Fibroblast of upper back skin (primary cell): ENCODE measurements around the gene LARP1.

ENCODE experiments used
- DNase-seq: peaks from one replicate; pipeline ENCODE4 v3.0.0-alpha.2; 2013

The LARP1 gene

DNA sequence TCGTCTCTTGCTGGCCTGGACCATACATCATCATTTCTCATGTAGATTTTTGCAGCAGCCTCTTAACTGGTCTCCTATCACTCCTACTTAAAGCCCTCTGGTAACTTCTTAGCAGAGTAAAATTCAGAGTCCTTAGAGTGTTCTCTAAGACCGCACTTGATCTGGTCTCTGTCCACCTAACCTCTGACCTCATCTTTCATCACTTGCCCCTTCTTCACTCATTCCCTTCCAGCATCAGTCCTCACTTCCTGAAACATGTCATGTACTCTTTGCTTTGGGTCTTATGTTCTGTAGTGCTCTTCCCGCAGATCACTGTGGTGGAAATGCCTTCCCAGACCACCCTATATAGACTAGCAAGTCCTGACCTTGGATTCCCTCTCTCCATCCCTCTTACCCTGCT, 9.8 kb downstream of the LARP1 start:
- no peak for DNase-seq

DNA sequence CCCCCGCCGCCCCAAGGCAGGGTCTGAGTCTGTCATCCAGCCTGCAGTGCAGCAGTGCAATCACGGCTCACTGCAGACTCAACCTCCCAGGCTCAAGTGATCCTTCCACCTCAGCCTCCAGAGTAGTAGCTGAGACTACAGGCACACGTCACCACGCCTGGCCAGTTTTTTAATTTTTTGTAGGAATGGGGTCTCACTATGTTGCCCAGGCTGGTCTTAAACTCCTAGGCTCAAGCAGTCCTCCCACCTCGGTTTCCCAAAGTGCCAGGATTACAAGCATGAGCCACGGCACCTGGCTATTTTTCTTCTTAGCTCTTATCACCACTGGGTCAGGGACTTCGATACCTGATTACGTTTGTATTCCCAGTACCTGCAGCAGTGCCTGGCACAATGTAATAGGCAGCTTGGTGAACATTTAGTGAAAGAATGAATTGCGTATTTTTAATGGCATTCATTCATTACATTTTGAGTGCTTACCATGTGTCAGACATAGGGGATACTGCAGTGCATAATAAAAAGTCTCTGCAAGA, 10.3 kb downstream of the LARP1 start:
- no peak for DNase-seq

DNA sequence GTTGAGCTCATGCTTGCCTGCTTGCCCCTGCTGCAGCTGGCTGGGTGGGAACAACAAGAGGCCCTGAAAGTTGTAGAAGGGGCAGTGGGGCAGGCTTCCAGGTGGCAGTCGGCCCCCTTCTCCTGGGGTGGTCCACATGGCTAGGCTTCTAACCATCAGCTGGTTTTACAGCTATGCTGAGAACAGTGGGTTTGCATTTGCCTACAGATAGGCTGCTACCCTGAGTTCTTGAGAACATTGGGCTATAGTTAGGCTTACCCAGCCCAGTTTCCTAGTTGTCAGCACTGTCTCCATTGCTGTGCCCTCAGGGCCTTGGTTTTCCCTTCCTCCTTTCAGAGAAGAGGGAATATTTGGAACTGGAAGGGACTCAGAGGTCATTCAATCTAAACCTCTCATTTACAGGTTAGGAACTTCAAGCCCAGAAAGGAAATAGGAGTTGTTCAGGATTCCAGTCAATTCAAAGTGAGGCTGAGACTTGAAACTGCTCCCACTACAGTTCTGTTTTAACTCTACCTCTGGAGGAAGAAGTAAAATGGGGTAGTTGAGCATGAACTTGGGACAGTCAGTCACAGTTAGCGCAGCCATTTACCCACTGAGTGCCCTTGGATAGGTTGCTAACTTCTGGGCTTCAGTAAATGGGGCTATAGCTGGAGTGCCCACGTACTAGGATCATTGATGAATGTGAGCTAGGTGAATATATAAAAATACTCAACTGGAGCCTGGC, 11.5 kb downstream of the LARP1 start:
- no peak for DNase-seq

DNA sequence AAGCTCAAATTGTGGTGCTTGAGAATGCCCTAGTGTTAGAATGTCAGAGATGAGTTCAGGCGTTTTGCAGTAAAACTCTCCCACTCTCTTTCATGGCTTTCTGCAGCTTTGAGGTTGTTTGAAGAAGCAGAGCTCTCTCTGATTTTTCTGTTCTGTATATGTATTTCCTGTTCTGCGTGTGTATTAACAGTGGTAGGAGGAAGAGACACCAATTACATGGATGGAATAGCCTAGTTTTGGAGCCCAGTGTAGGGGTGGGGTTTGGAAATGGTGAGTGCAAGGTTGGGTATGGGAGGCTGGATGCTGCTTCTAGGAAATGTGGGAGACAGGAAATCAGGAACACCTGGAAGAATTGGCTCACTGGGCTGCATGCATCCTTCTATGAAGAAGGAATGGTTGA, 12.4 kb downstream of the LARP1 start:
- peak; percentile 26 for DNase-seq

DNA sequence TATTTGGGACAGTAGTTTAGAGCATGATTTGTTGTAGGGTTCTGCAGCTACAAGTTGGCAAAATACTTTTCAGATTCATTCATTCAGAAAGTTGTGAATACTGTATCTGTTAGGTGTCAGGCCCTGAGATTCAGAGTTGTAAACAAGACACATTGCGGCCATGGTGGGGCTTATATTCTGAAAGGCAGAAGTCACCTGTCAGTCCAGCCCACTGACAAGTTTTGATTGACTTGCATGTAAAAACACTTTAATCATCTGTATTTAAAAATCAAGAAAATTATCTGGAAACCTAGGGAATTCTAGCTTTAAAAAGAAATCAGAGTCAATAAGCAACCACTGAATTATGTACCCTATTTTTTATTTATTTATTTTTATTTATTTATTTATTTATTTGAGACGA, 13.0 kb downstream of the LARP1 start:
- DNase-seq = no peak

DNA sequence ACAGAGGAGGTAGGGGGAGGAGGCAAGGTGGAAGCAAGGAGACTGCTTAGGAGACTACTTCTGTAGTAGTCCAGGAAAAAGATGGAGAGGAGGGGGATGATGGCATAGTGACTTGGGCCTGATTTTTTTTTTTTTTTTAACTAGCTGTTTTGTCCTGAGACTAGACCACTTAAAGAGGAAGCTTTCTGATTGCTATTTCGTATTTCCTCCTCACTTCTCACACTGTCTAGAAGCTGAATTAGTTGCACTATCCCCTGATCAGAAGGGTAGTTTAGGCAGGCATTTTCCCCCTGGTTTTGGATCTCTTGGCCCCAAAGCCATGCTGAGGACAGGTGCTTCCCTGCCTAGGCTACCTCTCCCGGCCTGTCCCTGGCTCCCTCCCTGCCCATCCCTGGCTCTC, 14.9 kb downstream of the LARP1 start:
- no peak for DNase-seq

DNA sequence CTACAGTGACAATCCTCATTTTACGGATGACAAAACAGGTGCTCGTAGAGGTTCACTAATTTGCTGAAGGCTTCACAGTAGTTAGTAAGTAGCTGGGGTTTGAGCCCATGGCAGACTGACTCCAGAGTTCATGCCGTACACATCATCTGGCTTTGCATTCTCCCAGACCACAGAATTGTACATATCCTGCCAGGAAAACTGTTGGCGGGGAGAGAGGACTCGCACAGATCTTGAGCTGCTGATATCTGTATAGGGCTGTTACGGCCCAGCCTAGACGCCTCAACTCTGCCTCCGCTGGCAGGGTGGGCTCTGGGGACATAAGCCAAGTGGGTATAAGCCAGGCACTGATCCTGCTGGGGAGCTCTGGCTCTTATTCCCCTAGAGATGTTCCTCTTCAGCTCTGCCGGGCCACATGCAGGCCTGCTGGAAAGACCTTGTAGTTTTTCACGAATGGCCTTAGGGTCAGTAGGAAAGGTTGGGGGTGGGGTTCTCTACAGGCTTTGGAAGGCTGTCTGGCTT, 16.3 kb downstream of the LARP1 start:
- peak; percentile 93 for DNase-seq

DNA sequence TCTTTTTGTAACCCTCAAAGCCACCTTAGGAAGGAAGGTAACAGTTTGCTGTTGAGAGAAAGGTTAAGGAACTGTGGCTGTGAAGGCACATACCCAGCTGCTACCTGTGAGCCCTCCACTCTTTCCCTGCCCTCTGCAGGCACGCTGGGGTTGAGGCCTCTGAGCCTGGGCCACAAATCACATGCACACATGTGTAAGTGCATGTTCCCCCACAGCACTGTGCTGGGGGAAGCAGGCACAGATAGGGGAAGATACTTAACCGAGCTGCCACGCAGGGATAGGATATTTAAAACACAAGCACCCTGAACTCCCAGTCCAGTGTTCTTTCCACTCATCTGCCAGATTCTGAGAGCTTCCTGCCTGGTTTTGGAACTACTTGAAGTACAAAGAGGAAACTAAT, 18.1 kb downstream of the LARP1 start:
- DNase-seq = no peak

DNA sequence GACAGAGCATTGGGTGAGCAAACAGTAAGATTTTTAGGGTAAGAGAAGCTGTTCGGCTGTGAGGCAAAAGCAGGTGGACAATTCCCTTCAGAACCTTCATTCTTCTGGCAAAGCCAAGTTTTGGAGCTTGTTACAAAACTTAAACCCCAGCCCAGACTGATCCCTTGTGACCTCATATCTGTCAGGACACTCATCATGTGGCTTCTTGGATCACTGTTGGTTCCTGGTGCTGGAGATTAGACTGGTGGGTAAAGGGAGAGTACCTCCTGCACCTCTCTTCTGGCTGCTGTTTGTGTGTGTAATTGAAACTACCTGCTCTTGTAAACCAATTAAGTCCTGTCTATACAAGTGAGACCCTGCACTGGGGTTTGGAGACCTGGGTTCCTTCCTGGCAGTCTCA, 21.0 kb downstream of the LARP1 start:
- DNase-seq = no peak

DNA sequence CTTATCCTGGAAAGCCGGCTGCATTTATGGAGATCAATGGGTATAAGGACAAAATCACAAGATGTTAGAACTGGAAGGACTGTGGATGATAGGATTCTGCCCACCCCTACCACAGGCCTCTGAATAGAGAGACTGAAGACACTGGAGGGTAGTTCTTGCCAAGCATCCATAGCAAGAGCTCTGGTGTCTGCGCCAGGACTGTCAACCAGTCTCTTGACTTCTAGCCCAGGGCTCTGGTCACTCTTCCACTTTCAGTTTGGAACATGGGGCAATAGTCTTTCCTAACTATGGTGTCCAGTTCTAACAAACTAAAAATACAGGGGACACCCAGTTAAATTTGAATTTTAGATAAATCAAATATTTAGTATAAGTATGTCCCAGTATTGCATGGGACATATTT, 23.4 kb downstream of the LARP1 start:
- DNase-seq = no peak

DNA sequence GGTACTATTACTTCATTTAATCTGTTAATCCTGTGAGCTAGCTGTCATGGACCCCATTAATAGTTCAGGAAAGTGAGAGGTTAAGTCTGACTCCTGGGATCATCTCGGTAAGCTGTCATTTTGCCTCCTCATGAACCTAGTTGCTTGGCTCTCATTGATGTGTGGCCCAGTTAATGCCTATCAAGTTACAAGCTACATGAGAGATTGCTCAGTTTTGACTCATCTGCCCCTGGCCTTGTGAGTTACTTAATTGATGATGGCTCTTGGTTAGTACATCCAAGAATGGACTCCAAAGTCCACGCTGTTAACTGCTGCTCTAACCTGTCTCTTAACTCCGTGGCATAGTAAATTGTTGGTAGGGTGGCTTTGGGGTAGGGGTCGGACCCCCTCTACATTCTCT, 23.9 kb downstream of the LARP1 start:
- peak; percentile 82 for DNase-seq

DNA sequence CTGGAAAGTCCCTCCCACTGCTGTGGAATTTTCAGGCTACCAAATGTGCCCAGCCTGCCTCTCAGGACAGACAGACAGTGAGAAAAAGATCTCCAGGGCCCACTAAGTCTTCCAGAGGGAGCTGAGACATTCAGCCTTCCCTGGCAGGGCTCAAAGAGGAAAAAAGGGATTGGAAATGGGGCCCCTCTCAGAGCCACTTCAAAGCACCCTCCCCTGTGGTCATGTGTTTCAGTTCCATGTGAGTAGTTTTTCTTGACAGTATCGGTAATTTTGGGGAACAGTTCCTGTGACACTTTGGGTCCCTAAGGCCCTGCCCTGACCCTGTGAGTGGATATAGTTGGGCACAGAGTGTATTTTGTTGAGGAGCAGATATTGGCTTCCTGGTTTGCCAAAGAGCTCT, 25.0 kb downstream of the LARP1 start:
- DNase-seq = no peak

DNA sequence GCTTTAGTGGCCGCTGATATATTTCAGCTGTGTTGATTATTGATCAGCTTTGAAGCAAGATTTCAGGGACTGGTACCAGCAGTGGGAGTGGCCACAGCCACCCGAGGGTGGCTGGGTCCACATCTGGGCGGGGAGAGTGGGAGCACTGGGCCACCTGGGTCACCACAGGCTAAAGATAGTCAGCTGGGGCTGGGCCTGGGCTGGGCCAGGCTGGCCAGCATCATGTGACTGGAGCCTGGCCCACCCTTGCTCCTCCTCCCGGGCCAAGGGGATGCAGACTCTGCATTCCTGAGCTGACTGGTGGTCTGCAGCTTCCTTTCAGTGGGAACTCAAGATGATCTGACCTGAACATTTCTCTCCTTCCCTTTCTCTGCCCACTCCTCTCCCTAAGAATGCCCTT, 27.1 kb downstream of the LARP1 start:
- DNase-seq = no peak

DNA sequence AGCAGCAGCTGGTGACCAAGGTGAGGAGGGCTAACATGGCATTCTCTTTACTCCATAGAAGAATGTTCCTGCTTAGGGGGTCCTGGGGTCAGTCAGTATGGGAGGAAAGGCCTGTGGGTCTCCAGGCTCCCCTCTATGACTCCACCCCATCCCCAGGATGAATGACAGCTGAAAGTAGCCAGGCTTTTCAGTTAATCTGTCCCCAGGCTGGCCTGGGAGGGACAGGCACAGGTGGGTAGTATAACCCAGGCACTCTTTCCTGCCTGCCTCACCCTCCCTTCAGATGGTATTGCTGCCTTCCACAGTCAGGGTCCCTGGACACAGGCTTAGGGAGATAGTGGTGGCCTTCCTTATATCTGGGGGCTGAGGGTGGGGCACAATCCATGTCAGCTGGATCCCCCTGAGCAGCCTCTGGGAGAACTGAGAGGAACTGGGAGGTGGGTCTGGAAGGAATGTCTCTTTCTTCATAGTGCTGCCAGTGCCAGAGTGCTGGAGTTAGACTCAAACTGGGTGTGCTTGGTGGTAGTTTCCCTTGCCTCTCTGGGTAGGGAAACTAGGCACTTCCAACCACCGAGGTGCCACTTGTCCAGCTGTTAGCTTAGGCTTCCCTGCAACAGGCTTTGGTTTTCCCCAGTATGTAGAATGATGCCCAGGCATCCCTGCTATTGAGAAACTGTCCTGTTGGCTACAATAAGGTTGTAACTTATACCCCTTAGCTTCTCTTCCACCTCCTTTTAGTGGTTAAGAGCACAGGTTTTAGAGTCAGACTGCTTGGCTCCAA, 27.8 kb downstream of the LARP1 start:
- no peak for DNase-seq

DNA sequence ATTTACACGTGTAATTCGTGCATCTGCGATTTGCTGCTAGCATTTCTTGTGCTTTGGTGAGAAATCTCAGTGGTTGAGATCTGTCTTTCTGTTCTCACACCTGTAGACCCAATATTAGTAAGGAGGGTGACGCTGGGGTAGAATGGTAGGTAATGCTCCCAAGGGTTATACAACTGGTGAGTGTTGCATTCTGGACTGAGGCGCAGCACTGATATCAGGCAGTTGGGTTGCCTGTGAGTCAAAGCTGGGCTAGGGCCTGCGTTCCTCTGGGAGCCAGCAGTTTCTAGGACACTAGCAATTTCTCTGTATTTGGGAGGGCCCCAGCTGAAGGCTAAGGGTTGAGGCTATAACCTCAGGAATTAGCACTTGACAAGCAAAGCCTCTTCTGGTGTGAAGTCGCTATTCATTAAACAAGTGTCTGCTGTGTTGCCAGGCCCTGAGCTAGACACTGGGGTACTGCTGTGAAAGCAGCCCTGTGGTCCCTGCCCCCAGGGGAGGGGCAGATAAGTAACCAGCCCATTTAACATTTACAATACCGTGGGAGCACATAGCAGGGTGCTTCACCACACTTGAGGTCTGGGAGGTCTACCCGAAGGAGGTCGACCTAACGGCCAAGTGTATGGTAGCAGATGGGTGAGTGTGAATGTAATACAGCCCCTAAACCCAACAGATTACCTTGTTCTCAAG, 28.7 kb downstream of the LARP1 start:
- DNase-seq = no peak

DNA sequence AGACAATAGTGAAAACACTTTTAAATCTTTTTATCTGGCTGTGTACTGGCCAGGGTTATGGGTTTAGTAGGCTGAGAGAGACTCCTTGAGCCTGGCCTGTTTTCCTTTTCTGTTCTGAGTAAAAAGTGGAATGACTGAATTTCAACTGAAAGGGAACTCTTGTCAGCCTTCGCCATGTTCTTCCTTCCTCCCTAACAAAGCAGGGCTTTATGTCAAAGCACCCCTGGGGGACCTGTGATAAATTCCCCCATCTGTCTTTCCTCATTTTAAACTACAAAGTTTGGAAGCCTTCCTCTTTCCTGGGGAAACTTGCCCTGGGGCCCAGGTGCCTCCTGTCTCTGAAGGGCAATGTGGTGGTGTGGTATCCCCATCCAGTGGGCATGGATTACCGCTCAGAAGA, 29.7 kb downstream of the LARP1 start:
- DNase-seq = no peak

DNA sequence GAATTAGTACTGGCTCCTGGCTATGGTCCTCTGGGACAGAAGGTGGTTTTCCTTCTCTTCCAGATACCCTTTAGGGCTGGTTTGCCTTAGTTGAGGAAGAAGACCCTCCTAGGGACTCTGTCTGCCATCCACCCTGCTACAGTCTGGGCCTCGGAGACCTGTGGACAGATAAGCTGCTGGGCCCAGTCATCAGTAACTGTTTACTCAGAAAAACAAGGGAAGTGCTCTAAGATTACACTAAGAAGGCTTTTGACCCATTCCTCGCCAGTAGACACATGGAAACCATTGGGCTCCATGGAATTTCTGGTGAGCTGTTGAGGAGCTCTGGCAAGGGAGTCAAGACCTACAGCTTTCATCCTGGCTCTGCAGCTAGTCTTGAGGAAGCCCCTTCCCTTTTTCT, 31.2 kb downstream of the LARP1 start:
- no peak for DNase-seq

DNA sequence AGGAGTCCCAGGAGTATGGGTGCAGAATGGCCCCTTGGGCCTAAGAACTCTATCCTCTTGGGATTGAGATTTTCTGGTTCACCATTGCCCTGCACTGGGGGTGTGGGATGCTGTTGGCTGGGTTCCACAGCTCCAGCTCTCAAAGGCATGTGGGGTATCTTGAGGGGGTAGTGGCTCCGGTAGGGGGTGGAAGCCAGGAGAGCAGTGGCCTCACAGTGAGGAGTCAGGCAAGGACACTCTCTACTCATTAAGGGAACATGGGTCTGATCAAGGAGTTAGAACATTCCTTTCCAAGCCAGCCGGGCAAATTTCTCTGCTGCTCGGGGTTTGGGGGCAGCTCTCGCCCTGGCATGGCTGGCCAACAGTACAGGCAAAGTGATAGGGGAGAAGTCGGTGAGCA, 33.0 kb downstream of the LARP1 start:
- DNase-seq = no peak

DNA sequence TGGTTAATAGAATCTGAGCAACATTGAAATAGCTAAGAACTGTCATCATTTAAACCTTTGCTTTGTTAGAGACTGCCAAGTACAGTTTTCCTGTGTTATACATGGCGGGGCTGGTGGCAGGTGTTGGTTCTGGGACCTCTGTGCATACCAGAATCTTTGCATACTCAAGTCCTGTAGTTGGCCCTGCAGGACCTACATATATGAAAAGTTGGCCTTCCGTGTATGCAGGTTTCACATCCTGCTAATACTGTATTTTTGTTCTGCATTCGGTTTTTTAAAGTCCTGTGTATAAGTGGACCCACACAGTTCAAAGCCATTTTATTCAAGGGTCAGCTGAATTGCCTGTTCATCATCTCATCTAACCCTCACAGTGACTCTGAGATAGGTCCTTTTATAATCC, 36.4 kb downstream of the LARP1 start:
- DNase-seq = no peak

DNA sequence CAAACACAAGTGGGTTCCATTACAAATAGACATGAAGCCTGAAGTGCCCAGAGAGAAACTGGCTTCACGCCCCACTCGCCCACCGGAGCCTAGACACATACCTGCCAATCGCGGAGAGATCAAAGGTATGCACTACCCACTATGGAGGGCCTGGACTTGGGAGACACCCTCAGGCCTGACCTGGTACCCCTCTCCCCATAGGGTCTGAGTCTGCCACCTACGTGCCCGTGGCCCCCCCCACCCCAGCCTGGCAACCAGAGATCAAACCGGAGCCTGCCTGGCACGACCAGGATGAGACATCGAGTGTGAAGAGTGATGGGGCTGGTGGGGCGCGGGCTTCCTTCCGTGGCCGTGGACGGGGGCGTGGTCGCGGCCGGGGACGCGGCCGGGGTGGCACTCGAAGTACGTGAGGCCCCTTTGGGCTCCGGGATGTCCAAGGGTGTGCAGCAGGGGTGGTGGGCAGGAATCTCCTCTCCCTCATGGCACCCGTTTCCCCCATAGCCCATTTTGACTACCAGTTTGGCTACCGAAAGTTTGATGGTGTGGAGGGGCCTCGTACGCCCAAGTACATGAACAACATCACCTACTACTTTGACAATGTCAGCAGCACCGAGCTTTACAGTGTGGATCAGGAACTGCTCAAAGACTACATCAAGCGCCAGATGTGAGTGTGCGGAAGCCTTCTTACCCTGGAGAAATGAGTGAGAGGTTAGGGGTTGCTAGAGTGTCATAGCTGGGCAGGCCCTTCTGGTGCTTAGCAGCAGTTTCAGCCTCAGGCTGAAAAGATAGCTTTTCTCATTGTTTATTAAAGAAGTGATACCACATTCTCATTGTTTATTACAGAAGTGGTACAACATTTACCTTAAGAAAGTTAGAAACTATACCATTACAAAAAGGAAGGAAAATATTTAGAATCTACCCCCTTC, 38.7 kb downstream of the LARP1 start:
- no peak for DNase-seq

DNA sequence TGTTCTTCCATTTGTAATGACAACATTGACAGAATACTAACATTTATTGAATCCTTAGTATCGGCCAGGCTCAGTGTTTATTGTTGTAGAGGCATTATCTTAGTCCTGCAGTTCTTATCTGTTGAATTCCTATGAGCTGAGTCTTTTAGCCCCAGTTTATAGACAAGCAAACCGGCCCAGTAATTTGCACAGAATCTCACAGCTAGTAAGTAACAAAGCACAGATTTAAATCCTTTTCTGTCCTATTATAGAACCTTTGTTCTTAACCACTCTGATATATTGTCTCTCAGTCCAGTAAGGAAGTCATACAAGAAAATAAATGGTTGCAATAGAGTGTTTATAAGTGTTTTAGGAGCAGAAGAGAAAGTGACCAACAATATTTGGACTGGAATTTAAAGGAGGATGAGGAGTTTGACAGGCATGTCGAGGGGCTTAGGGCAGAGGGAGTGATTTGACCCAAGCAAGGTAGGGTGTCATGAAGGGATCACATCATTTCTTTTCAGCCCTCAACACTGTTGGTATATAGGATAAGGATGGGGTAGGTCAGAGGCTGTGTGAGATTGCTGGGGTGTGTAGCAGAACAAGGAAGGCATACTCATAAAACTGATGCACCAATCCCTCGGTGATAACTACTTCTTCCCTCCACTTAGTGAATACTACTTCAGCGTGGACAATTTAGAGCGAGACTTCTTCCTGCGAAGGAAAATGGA, 39.5 kb downstream of the LARP1 start:
- no peak for DNase-seq

DNA sequence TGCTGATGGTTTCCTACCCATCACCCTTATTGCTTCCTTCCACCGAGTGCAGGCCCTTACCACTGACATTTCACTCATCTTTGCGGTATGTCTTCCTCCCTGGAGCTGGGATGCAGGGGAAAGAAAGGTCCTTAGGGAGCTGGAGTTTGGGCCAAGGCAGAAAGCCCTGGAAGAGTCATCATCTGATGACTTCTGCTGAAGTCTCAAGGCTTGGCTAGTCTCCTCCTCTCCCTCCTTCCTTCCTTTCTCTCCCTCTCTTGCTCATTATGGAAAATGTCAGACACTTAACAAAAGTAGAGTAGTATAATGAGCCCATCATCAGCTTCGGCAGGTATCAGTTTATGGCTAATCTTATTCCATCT, 40.0 kb downstream of the LARP1 start:
- DNase-seq = peak; percentile 18
